Iris pigment epithelial cell (primary cell): ENCODE results near the gene DKKL1.

ENCODE experiments used
- DNase-seq: peaks from one replicate; pipeline ENCODE4 v3.0.0-alpha.2; 2011; ENCODE audit warnings: low read depth

Gene DKKL1

GRCh38 chr19:49396738-49397505, 33.2 kb downstream of the DKKL1 start:
- no peak for DNase-seq

- no peak for DNase-seq
Measured at GRCh38 chr19:49398001-49398615, 34.4 kb downstream of the DKKL1 start.

GRCh38 chr19:49398931-49399330, 35.3 kb downstream of the DKKL1 start:
- DNase-seq = no peak

- peak; percentile 7 for DNase-seq
Measured at GRCh38 chr19:49400029-49400428, 36.4 kb downstream of the DKKL1 start.

- peak; percentile 45 for DNase-seq
Measured at GRCh38 chr19:49403404-49404187, 39.9 kb downstream of the DKKL1 start.

- no peak for DNase-seq
Measured at GRCh38 chr19:49407079-49407478, 43.4 kb downstream of the DKKL1 start.

- no peak for DNase-seq
Measured at GRCh38 chr19:49407482-49408015, 43.9 kb downstream of the DKKL1 start.

GRCh38 chr19:49408816-49409440, 45.3 kb downstream of the DKKL1 start:
- no peak for DNase-seq

- no peak for DNase-seq
Measured at GRCh38 chr19:49409441-49410029, 45.9 kb downstream of the DKKL1 start.

- DNase-seq = no peak
Measured at GRCh38 chr19:49411681-49412326, 48.1 kb downstream of the DKKL1 start.

- no peak for DNase-seq
Measured at GRCh38 chr19:49413348-49413747, 49.7 kb downstream of the DKKL1 start.

- DNase-seq = no peak
Measured at GRCh38 chr19:49414256-49414655, 50.6 kb downstream of the DKKL1 start.

- DNase-seq = no peak
Measured at GRCh38 chr19:49415102-49415809, 51.6 kb downstream of the DKKL1 start.

- DNase-seq = no peak
Measured at GRCh38 chr19:49415810-49416200, 52.1 kb downstream of the DKKL1 start.

- DNase-seq = no peak
Measured at GRCh38 chr19:49417088-49417487, 53.4 kb downstream of the DKKL1 start.

GRCh38 chr19:49418511-49418910, 54.8 kb downstream of the DKKL1 start:
- DNase-seq = no peak

- DNase-seq = no peak
Measured at GRCh38 chr19:49419173-49419572, 55.5 kb downstream of the DKKL1 start.

GRCh38 chr19:49420227-49420626, 56.5 kb downstream of the DKKL1 start:
- no peak for DNase-seq

- peak; percentile 43 for DNase-seq
Measured at GRCh38 chr19:49421039-49421877, 57.6 kb downstream of the DKKL1 start.

- no peak for DNase-seq
Measured at GRCh38 chr19:49421878-49422202, 58.2 kb downstream of the DKKL1 start.
